ENCODE data around the gene CDK6. TPM values are rescaled to one million over a fixed set of nuclear protein-coding genes. Genes with fewer than 3 reads are reported as not detected.

CDK6 gene
- total RNA-seq, 1 experiment from 2014 or later: 124 TPM

DNA sequence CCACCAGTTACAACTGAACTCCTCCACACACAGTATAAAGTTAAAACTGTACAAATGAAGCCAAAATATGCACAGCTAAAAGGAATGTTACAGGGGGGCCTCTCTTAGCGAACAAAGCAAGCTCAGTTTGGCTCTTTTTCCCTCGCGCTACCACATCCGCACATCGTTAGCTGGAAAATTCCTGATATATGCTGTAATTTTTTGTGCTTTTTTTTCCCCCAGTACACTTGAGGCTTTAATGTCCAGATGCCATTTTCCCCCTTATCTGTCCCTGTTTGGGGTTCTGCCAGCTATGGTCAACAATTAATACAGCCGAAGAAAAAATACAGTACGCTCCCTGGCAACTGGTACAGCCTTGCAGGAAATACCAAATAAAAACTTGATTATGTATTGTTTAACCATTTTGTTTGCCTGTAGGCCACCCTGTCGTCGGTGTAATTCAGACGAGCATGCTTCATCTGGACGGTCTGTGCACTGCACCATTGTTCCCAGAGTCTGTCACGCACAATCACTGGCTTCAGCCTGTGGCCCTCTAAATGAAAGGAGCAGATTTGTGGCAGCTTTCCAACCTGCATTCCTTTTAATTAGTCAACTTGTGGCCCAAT is 138.0 kb downstream of the CDK6 start:
- Mint-ChIP-seq H3K27ac (ENCODE audit: low read depth, unreplicated experiment) (peak overlapping the region; percentile 63), H3K36me3 (ENCODE audit: insufficient read depth, unreplicated experiment) (no peaks in the 10 kb centered on the region), H3K9me3 (ENCODE audit: unreplicated experiment) (no peaks in the 10 kb centered on the region), H3K27me3 (ENCODE audit: insufficient read depth, unreplicated experiment) (no peaks in the 10 kb centered on the region), H3K4me3 (ENCODE audit: unreplicated experiment) (no peak overlapping the region), H3K4me1 (ENCODE audit: insufficient read depth, unreplicated experiment) (peaks cover 54% of the 10 kb centered on the region)
- DNase-seq (ENCODE audit: unreplicated experiment): peak; percentile 65
- POLR2A ChIA-PET: interaction anchor here (0.5 to 6.9 kb wide), 10 partner anchors 11 to 141 kb away, joined by 3 to 89 read pairs (median 5); partner anchors contain the start of gene CDK6
- no peak for TF ChIP-seq CTCF (IDR thresholded peaks at IDR 0.05; ENCODE audit: unreplicated experiment)
- intact Hi-C loops (cut with micrococcal nuclease): no loop called here
- BruUV-seq (replicated peaks): no TSS peak
- CTCF ChIA-PET: interaction anchor here (0.6 to 5.8 kb wide), 7 partner anchors 15 to 258 kb away, joined by 3 to 49 read pairs (median 4); no protein-coding TSS in a partner anchor

DNA sequence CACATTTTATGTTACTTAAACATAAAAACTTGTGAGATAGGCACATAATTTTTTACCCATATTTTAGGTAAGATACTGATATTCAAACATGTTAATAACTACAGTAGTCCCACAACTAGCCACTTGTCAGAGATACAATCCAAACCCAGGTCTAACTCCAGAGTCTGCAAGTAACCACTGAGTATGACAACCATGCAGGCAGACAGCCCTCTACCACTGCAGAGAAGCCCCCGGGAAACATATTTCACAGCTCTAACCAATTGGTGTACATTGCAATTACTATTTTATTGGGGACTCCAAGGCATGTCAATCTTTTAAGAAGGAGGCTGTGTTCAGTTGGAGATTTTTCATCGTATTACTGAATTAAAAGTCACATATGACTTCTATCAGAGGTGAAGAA is 139.0 kb downstream of the CDK6 start:
- no TSS peak for BruUV-seq (replicated peaks)
- H3K27me3 Mint-ChIP-seq (ENCODE audit: insufficient read depth, unreplicated experiment): no peaks in the 10 kb centered on the region
- intact Hi-C loops (cut with micrococcal nuclease): no loop called here
- POLR2A ChIA-PET: interaction anchor here (0.9 to 6.9 kb wide), 9 partner anchors 13 to 142 kb away, joined by 3 to 89 read pairs (median 6); partner anchors contain the start of gene CDK6
- CTCF ChIA-PET: interaction anchor here (1.0 to 5.8 kb wide), 5 partner anchors 12 to 136 kb away, joined by 4 to 49 read pairs (median 6); no protein-coding TSS in a partner anchor
- H3K4me1 Mint-ChIP-seq (ENCODE audit: insufficient read depth, unreplicated experiment): peaks cover 54% of the 10 kb centered on the region
- no peak for TF ChIP-seq CTCF (IDR thresholded peaks at IDR 0.05; ENCODE audit: unreplicated experiment)
- no peaks in the 10 kb centered on the region for H3K9me3 Mint-ChIP-seq (ENCODE audit: unreplicated experiment)
- no peaks in the 10 kb centered on the region for H3K36me3 Mint-ChIP-seq (ENCODE audit: insufficient read depth, unreplicated experiment)
- DNase-seq (ENCODE audit: unreplicated experiment): no peak
- H3K4me3 Mint-ChIP-seq (ENCODE audit: unreplicated experiment): no peak overlapping the region
- H3K27ac Mint-ChIP-seq (ENCODE audit: low read depth, unreplicated experiment): peak overlapping the region; percentile 96

GRCh38 chr7:92697012-92697411 is 139.4 kb downstream of the CDK6 start:
- Mint-ChIP-seq H3K4me1 (ENCODE audit: insufficient read depth, unreplicated experiment) (peaks cover 54% of the 10 kb centered on the region), H3K9me3 (ENCODE audit: unreplicated experiment) (no peaks in the 10 kb centered on the region), H3K27ac (ENCODE audit: low read depth, unreplicated experiment) (peak overlapping the region; percentile 96), H3K36me3 (ENCODE audit: insufficient read depth, unreplicated experiment) (peaks cover 2% of the 10 kb centered on the region), H3K4me3 (ENCODE audit: unreplicated experiment) (no peak overlapping the region), H3K27me3 (ENCODE audit: insufficient read depth, unreplicated experiment) (no peaks in the 10 kb centered on the region)
- no peak for DNase-seq (ENCODE audit: unreplicated experiment)
- CTCF ChIA-PET: interaction anchor here (1.0 to 5.8 kb wide), 4 partner anchors 12 to 136 kb away, joined by 4 to 49 read pairs (median 6); no protein-coding TSS in a partner anchor
- no peak for TF ChIP-seq CTCF (IDR thresholded peaks at IDR 0.05; ENCODE audit: unreplicated experiment)
- POLR2A ChIA-PET: interaction anchor here (0.9 to 6.9 kb wide), 11 partner anchors 14 to 143 kb away, joined by 3 to 89 read pairs (median 6); partner anchors contain the start of gene CDK6
- no TSS peak for BruUV-seq (replicated peaks)
- intact Hi-C loops (cut with micrococcal nuclease): no loop called here

DNA sequence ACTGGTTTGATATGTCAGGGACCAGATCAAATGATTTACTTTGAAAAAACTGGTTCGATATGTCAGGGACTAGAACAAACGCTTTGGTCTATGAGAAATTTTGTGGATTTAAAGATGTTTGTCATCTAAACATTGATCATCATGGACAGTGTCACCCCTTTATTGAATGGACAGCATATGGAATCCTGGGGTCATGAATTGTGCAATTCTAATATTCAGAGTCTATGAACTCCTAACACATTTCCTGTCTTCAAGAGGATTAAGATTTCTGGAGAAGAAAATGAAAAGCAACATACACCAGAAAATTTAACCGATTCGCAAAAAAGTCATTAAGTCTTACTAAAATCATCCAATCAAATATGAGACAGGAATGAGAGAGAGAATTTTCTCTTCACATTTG is 139.8 kb downstream of the CDK6 start:
- CTCF ChIA-PET: interaction anchor here (0.8 to 5.8 kb wide), 6 partner anchors 13 to 137 kb away, joined by 3 to 49 read pairs (median 6); no protein-coding TSS in a partner anchor
- POLR2A ChIA-PET: interaction anchor here (0.9 to 6.9 kb wide), 15 partner anchors 9 to 347 kb away, joined by 3 to 89 read pairs (median 6); partner anchors contain the start of gene CDK6
- H3K4me3 Mint-ChIP-seq (ENCODE audit: unreplicated experiment): no peak overlapping the region
- peaks cover 6% of the 10 kb centered on the region for H3K36me3 Mint-ChIP-seq (ENCODE audit: insufficient read depth, unreplicated experiment)
- BruUV-seq (replicated peaks): no TSS peak
- H3K27ac Mint-ChIP-seq (ENCODE audit: low read depth, unreplicated experiment): peak overlapping the region; percentile 96
- H3K4me1 Mint-ChIP-seq (ENCODE audit: insufficient read depth, unreplicated experiment): peaks cover 54% of the 10 kb centered on the region
- no peaks in the 10 kb centered on the region for H3K27me3 Mint-ChIP-seq (ENCODE audit: insufficient read depth, unreplicated experiment)
- no peak for TF ChIP-seq CTCF (IDR thresholded peaks at IDR 0.05; ENCODE audit: unreplicated experiment)
- no peaks in the 10 kb centered on the region for H3K9me3 Mint-ChIP-seq (ENCODE audit: unreplicated experiment)
- intact Hi-C loops (cut with micrococcal nuclease): loop anchor here (1.0 kb wide), 1 partner anchor 69 kb away; no protein-coding TSS in a partner anchor
- DNase-seq (ENCODE audit: unreplicated experiment): no peak
